GM18519 (cell line): ENCODE data around the gene USP6NL.

Source experiments
- ATAC-seq: cut with Tn5 transposase; IDR thresholded peaks from one replicate; pipeline ENCODE4 v1.9.1; 2021; ENCODE audit warnings: mild to moderate bottlenecking, moderate library complexity; ENCODE audit not compliant: unreplicated experiment, low FRiP score

USP6NL gene

DNA sequence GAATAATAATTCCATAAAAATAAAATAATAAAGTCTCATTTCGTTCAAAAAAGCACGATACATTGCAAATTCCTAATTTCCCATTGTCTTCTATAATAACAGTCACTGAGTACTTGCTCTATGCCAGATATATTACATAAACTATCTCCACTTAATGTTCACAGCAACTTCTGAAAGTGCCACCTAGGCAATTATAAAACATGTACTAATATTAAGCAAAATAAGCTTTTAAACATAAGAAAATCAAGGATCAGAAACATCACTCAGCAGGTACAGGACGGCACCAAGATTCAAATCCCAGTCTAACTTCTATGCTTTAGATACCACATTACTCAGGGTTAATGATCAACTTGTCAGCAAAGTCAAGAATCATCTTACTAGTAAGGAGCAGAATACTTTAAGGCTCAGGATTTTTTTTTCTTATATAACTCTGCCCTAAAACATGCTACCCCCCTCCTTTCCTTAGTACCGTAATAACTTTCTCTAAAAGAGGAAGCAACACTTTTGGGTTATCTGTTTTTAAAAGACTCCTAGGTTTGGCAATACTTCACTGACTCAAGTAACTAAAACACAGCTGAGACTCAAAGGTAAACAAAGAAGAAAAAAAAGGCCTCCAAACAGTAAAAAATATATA, 51.3 kb downstream of the USP6NL start:
- peak; percentile 53 for ATAC-seq

DNA sequence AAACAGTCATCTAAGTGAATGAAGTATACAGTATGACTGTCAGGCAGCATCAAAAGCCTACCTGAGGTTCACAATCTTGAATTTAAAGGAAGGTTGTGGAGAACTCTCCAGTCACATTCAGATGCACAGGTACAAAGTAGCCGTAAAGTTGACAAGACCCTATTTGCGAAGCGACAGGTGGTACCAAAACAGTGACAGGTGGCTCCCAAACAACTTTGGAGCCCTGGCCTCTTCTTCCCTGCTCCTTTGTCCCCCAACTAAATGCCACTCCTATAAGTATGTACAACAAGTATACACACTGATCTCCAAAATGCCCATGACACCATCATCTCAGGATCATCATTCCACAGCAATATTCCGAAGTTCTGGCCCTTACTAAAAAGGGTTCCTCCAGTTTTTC, 53.5 kb downstream of the USP6NL start:
- ATAC-seq = no peak

DNA sequence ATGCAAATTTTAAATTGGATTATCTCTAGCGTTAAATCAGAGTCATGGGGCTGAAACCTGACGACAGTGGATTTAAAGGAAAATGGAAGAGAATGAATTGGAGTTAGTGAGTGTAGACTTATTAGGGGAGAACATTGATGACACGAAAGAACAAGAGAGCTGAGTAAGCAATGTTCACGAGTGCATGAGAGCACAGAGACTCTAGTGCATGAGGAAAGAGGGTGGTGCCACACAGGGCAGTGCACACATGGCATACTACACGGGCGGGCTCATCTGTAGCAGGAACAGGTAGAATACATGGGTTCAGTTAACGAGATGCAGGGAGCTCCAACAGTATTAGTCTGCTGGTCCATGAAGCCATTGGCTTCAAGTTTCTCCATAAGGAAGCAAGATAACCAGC, 53.9 kb downstream of the USP6NL start:
- no peak for ATAC-seq

DNA sequence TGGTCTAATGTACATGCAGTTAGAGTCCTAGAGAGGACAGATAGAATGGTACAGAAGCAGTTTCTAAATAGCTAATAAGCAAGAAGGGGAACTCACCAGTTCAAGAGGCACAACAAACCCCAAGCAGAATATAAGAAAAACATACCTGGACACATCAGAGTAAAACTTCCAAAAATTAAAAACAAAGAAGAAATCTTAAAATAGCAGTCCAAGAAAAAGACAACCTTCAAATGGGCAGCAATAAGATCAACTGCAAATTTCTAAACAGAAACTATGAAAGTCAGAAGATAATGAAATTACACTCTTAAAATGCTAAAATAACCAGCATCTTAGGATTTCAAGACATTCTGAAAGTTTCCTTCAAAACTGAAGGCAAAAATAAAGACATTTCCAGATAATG, 55.9 kb downstream of the USP6NL start:
- no peak for ATAC-seq

DNA sequence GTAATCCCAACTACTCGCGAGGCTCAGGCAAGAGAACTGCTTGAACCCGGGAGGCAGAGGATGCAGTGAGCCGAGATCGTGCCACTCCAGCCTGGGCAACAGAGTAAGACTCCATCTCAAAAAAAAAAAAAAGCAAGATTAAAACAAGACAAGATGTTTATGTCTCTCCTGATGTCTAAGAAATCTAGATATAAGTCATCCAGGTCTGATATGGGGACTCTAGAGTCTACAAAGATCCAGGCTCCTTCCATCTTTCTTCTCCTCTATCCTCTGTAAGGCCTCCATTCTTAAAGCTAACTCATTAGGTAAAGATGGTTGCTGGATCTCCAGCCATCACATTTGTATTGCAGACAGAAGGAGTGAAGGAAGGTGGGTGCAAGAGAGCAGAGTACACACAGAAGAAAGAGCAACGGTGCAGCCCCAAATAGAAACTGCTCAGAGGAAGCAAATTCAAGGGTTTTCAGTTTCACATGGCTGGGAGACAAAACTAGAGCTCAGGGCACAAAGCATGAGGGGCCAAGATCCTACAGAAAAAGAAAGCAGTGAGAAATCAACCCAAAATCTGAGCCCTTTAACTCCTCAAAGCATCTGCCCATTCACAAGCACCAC, 57.6 kb downstream of the USP6NL start:
- peak; percentile 66 for ATAC-seq

DNA sequence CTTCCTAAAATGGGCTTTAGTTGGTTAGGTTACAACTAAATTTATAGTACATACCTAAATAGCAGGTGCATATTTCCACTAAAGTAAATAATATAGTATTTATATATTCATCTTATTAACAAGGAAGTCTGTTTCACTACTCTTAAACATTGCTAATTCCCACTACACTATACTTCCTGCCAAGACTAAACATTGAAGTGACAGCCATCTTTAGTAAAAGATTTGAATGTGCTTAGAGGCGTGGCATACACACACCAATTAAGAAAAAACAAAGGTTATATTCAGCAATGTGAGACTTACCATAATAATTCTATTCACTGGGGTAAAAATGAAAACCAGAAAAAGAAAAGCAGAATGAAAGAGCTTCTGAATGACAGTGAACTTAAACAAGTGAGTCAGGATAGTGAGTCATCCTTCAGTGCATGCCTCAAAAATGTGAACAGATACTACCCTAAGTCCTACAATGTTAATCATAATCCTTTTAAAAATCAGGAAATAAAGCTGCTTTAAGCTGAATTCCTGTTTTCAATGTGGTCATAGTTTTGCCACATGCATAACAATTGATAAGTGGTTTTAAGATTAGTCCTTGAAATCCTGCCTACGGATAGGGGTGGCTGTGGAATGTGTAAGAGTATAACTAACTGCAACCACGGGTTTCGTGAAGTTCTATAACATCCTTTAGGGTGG, 59.4 kb downstream of the USP6NL start:
- ATAC-seq = no peak

DNA sequence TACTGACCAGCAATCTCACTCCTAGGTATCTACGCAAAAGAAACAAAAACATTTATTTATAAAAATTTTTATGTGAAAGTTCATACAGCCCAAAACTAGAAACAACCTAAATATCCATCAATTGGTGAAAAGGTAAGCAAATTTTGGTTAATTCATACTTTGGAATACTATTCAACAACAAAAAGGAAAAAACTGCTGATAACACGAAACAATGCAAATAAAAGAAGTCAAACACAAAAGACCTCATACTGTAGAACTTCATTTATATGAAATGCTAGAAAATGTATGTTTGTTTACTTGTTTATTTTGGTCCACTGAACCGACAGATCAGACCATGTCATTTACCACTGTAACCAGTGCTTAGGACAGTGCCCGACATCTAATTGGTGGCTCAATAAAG, 60.3 kb downstream of the USP6NL start:
- ATAC-seq = no peak

DNA sequence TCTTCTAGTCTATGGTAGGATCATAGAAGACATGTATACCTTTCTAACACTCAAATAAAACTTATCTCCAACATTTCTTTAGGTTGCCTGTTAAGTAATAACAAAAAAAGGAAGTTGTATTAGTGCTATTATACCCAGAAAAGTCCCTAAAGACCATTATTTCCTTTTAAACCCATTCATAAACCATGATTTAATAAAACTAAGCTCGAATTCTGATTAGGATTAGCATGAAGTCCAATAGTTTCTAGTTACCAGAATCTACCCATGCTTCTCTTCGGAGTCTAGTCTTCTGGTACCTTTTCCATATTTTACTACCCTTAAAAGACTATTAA, 62.7 kb downstream of the USP6NL start:
- ATAC-seq = no peak

DNA sequence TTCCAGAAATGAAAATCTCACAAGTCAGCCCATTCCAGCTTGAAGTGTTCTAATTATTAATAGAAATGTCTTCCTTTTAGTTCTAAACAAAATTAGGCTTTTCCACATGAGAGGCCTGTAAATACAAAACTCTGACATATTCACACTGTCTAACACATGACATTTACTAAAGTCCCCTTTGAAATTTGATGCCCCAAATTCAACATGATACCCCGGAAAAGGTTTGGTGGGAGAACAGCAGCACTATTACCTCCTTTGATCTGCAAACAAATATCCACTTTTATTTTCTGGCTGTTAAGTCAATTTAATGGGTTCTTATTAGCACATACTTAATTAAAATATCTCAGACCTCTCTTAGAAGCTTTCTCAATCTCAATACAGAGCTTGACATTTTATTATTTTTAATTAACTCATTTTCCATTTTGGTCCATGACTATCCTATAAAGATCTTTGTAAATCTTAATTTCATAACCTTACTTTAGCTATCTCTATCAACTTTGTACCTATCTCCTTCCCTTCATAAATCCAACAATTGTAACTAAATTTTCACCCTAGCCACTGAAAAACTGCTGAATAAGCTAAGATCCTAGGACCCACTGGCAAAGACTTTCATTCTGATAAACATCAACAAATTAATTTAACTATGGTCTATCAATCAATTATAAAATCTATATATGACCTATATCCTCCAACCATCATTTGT, 63.2 kb downstream of the USP6NL start:
- no peak for ATAC-seq

DNA sequence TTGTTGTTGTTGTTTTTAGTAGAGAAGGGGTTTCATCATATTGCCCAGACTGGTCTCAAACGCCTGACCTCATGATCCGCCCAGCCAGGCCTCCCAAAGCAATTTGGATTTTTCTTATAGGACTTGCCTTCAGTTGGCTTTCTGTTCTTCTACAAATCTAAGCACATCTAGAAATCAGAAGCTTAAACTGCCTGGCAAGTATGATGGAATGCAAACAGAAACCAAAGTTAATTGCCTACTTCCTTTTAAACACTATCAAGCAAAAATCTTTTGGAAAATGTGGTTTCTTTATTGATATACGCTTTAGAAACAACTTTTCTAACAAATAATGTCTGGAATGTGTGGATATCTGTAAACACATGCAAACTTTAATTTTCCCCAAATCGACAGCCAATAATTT, 64.9 kb downstream of the USP6NL start:
- ATAC-seq = no peak

DNA sequence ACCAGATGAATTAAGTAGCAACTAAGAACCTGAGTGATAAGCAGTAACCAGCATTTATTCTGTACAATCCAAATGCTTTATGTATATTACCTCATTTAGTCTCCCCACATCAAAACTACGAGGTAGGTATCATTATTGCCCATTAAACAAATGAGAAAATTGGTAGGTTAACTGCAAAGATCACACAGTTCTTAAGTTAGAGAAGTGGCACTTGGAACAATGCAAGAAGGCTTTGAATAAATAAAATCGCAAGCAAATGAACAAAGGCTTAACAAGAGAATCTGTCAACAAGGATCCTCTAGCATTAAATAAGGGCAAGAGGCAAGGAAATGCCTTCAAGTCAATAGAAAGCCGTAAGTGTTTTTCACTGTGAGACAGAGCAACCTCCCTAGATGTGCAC, 70.2 kb downstream of the USP6NL start:
- ATAC-seq = no peak

DNA sequence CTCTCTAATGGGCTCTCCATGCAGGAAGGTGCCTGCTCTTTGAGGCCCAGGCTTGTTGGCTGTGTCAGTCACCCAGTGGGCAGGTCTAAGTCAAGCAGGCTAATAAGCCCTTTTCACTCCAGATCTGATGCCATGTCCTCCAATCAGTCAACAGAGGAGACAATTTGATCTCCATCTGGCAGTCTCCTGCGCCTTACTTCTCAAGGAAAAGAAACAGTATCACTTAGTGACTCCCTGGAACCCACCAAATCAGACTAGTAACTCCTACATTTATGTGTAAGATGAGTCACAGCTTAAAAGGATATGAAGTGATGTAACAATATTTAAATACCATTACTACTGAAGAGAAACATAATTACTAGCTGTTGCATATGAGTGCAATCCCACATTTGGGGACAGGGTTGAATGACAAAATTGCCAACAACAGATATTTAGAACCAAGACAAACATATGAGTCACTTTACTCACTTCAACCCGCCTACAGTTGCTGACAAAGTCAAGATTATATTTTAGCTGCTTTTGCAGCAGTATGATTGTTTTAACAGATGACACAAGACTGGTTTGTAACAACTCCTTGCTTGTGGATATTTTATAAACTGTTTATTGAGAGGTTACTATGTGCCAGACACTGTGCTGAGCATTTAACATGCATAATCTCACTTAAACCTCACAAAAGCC, 72.1 kb downstream of the USP6NL start:
- no peak for ATAC-seq

DNA sequence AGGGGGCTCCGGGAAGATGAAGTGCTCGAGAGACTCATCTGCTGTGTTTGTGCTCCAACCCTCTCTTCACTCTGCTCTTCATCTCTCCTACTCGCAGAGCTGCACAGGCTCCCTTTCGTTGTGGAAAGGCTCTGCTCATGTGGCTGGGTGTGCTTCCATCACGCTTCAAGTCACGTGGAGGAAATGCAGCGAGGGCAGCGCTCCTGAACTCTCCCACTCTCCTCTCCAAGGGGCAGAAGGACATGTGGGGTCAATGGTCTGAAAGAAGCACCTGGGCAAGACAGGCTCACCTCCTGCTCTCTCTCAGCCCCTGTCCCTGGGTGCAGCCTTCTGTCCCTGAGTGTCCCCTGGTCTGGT, 72.6 kb downstream of the USP6NL start:
- no peak for ATAC-seq

DNA sequence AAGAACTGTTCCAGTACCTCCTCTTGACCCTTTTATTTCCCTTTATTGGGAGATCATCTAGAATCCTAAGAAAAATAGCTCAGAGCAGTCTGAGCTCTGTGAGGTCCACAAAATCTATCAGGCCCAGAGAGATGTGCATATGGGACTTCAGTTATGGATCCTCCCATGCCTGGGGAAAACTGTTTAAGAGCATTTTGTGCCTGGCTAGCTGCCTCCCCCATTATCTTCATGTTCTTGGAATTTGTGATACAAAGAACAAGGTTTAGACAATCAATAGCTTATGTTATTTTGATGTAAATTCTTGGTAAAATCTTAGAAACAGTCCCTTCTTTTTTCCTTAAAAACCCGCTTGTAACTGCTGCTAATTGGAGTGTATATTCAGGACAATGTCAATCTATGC, 75.2 kb downstream of the USP6NL start:
- no peak for ATAC-seq

DNA sequence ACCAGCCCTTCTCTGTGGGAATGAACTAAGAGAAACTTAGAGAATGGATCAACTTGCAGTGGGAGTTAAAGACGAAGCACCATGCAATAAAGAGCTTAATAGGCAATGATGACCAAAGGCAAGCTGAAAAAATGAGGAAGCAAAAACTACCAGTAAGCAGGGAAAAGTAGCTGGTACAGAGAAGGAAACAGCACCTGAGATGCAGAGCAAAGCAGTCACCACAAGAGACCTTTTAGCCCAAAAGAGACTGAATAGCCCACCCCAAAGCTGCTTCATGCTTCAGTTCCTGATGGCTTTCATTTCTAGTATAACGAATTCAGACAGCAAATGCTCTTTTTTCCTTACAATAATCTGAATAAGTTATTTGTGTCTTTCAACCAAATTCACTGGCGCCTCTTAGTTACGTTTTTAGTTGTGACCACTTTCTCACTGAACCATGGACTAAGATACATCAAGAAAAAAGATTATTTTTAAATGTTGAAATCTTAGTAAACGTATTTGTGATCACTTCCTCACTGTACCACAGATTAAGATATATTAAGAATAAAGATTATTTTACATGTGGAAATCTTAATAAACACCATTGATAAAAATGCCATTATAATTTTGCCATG, 76.0 kb downstream of the USP6NL start:
- ATAC-seq = no peak

DNA sequence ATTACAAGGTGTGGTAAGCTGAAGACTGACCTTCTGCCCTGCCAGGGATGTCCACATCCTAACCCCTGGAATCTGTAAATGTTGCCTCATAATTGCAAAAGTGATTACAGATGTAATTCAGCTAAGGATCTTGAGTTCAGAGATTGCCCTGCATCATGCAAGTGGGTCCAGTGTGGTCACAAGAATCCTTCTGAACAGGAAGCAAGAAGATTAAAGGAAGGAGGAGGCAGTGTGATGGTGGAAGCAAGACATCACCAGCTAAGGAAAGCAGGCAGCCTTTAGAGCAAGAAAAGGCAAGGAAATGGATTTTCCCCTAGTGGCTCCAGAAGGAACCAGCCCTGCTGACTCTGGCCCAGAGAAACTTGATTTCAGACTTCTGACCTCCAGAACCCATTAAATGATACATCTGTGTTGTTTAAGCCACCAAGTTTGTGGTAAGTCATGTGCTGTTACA, 78.1 kb downstream of the USP6NL start:
- ATAC-seq = no peak

DNA sequence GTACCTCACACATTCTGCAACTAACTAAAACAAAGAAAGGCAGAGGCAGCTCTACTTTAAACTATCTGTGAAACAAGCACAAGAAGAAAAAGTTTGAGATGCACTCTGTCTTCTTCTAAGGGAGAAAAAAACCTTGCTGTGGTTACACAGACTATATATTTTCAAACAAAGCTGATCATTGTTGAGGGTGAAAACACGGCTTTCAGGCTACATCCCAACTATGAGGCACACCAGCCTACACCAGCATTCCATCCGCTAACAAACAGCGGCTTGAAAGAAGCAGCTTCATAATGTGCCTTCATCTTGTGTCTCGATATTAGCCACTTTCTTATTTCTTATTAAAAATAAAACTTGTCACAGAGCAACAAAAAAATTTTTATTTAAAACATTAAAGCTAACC, 79.1 kb downstream of the USP6NL start:
- no peak for ATAC-seq

DNA sequence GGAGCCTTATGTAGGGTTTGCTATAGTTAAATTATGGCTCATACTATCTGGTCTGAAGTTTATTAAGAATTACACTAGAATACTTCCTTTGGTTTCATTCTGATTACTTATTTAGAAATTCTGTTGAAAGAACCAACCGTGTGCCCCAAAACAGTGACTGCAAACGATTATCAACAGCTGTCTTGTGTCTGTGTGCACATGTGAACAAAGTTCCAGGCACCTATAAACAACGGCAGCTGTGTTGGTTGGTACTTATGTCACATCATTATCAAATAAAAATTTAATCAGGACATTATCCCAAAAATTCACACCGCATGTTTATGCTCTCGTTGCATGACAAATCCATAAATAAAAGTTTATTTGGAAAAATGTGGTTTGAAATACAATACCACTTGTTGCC, 80.6 kb downstream of the USP6NL start:
- ATAC-seq = no peak

DNA sequence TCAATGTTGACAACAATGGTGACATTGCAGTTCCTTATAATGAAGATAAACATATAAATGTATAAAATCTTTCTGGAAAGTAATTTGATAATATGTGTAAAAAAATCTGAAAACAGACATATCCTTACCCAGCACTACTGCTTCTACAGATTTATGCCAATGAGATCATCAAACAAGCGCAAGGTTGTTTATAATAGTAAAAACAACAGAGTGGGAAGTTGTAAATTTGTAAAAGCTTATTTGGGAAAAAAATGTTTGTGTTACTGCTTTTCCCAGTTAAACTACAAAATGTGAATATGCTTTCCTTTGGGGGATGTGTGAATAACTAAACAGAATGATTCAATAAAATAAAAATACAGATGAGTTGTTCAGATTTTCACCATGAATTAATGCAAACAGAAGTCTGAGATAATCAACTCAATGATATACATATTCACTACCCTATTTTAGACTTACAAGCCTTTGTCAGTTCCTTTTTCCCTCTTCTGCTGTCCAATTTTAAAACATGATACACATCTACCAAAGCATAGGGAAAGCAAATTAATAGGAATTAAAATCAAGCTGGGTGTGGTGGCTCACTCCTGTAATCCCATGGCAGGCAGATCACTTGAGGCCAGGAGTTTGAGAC, 82.1 kb downstream of the USP6NL start:
- ATAC-seq = no peak

DNA sequence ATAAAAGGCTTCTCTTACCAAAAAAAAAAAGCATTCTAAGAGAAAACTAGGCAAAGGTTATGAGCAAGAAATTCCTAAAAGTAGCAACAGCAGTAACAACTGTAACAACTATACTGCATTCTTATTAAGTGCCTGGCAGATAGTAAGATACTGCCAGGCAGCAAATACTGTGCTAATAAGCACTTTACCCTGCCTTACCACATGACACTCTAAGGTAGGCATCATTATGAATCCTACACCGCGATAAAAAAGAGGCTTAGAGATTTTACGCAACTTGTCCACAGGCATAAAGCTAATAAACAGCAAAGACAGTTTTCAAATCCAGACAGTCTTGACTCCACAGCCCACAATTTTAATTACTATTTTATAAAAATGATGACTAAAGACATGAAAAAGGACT, 83.2 kb downstream of the USP6NL start:
- ATAC-seq = no peak
